ENCODE measurements around the gene ST3GAL4. TPM values are rescaled to one million over a fixed set of nuclear protein-coding genes. Genes with fewer than 3 reads are reported as not detected.
A peak's percentile ranks its signal among the peaks of the same experiment; 100 is the strongest.

ST3GAL4 gene
- total RNA-seq, 4 donors from 2014 or later, result 40.0 to 52.4 (median 40.5) TPM

- TF ChIP-seq POLR2AphosphoS5 (IDR thresholded peaks at IDR 0.05), result no peak
- no peak for TF ChIP-seq EP300 (IDR thresholded peaks at IDR 0.05)
- TF ChIP-seq POLR2A (IDR thresholded peaks at IDR 0.05; ENCODE audit: low read depth), result no peak
- no peak for TF ChIP-seq CTCF (IDR thresholded peaks at IDR 0.05)
- Histone ChIP-seq H3K36me3 (peaks cover 0 to 14% (median 11%) of the 10 kb centered on the region in 4 donors), H3K27me3 (no peaks in the 10 kb centered on the region), H3K27ac (replicated peaks in 1 of 4) (peak overlapping the region; percentile 83 to 90 (median 86)), H3K4me1 (peaks cover 37 to 75% (median 59%) of the 10 kb centered on the region in 4 donors), H3K9me3 (no peaks in the 10 kb centered on the region), H3K4me3 (peak overlapping the region; percentile 54 to 65 (median 58))
- no peak for DNase-seq (ENCODE audit: extremely low spot score)
- WGBS, result 61% methylated on average over 12 of the region's 12 CpGs
- intact Hi-C loops (cut with DNase I), result loop anchor here (5.0 kb wide), 2 partner anchors 60 to 105 kb away; partner anchors contain the start of gene ST3GAL4
Measured at GRCh38 chr11:126417091-126417862, 61.8 kb downstream of the ST3GAL4 start.

- Histone ChIP-seq H3K27ac (replicated peaks in 1 of 4) (peak overlapping the region in 3 of 4 donors; percentile 10 to 44 (median 21)), H3K27me3 (no peaks in the 10 kb centered on the region), H3K4me1 (peaks cover 40 to 69% (median 52%) of the 10 kb centered on the region in 4 donors), H3K36me3 (peaks cover 0 to 3% (median 2%) of the 10 kb centered on the region in 4 donors), H3K4me3 (no peak overlapping the region), H3K9me3 (no peaks in the 10 kb centered on the region)
- TF ChIP-seq POLR2AphosphoS5 (IDR thresholded peaks at IDR 0.05) (no peak), CTCF (IDR thresholded peaks at IDR 0.05) (no peak), EP300 (IDR thresholded peaks at IDR 0.05) (no peak), POLR2A (IDR thresholded peaks at IDR 0.05; ENCODE audit: low read depth) (no peak)
- WGBS, result 4% methylated on average over 1 of the region's 1 CpG
- no peak for DNase-seq (ENCODE audit: extremely low spot score)
- intact Hi-C loops (cut with DNase I), result loop anchor here (5.0 kb wide), 2 partner anchors 62 to 107 kb away; partner anchors contain the start of gene ST3GAL4
Measured at GRCh38 chr11:126418887-126419286, 63.4 kb downstream of the ST3GAL4 start.

- Histone ChIP-seq H3K9me3 (no peaks in the 10 kb centered on the region), H3K4me1 (peaks cover 28 to 57% (median 45%) of the 10 kb centered on the region in 4 donors), H3K27ac (replicated peaks in 1 of 4) (peak overlapping the region; percentile 5 to 66 (median 30)), H3K27me3 (no peaks in the 10 kb centered on the region), H3K36me3 (no peaks in the 10 kb centered on the region), H3K4me3 (no peak overlapping the region)
- 68% methylated on average over 11 of the region's 11 CpGs for WGBS
- TF ChIP-seq EP300 (IDR thresholded peaks at IDR 0.05) (no peak), POLR2A (IDR thresholded peaks at IDR 0.05; ENCODE audit: low read depth) (no peak), CTCF (IDR thresholded peaks at IDR 0.05) (no peak), POLR2AphosphoS5 (IDR thresholded peaks at IDR 0.05) (no peak)
- DNase-seq (ENCODE audit: extremely low spot score), result no peak
- intact Hi-C loops (cut with DNase I), result loop anchor here (5.0 kb wide), 2 partner anchors 63 to 108 kb away; partner anchors contain the start of gene ST3GAL4
Measured at GRCh38 chr11:126419801-126420697, 64.6 kb downstream of the ST3GAL4 start.

DNA sequence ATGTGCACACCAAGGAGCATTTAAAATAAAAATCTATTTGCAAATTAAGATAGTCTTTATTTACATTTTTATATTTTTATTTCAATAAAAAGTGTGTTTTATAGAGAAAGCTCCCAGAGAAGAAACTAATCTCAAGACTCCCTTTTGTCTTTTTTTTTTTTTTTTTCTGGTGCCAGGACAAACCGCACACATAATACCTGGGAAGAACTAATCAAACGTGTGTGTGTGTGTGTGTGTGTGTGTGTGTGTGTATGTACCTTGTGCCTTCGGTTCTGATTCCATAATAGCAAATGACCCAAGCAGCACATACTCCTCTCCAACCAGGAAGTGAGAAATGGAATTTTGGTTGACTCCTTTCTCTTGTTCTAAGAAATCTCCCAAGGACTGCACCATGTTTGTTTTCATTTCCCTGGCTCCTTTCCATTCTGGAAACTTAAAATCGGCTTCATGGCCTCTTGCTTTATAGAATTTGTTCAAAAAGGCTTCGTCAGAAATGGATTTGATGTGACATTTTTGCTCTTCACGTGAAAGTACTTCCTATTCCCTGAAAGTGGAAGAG lies 65.3 kb downstream of the ST3GAL4 start:
- WGBS, result 60% methylated on average over 6 of the region's 6 CpGs
- intact Hi-C loops (cut with DNase I), result no loop called here

More for the DNA sequence above, 65.3 kb downstream of the ST3GAL4 start:
- H3K4me3 ChIP-seq, result no peak overlapping the region
- no peaks in the 10 kb centered on the region for H3K27me3 ChIP-seq
- TF ChIP-seq POLR2AphosphoS5 (IDR thresholded peaks at IDR 0.05) (no peak), POLR2A (IDR thresholded peaks at IDR 0.05; ENCODE audit: low read depth) (no peak), CTCF (IDR thresholded peaks at IDR 0.05) (no peak), EP300 (IDR thresholded peaks at IDR 0.05) (no peak)
- no peak for DNase-seq (ENCODE audit: extremely low spot score)
- peak overlapping the region; percentile 23 to 66 (median 35) for H3K27ac ChIP-seq (replicated peaks in 1 of 4)
- H3K9me3 ChIP-seq, result no peaks in the 10 kb centered on the region
- peaks cover 21 to 50% (median 38%) of the 10 kb centered on the region in 4 donors for H3K4me1 ChIP-seq
- H3K36me3 ChIP-seq, result no peaks in the 10 kb centered on the region
